ENCODE measurements around the gene S100A8. TPM values are rescaled to one million over a fixed set of nuclear protein-coding genes. Genes with fewer than 3 reads are reported as not detected.

S100A8 gene
- total and polyA plus RNA-seq, 2 donors (not counting 3 experiments of a cell fraction or from before 2014, with no cell fraction given) = not detected

DNA sequence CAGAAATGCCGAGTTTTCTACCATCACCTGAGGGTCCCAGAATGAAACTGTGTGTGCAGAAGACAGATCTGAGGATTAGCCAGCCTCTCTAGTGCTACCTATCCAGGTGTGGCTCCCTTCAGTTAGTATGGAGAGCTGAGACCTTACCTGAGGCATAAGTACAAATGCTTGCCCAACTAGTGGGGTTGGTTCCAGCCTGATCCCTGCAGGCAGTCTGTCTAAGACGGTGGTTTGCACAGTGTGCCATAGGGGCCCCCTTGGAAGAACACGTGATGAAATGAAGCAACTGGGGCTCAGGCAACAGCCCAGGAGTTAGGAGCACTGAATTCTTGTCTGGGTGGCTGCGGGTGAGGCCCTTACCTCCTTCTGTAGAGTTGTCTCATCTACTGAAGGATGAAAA lies 41.1 kb upstream of the S100A8 start:
- no peaks in the 10 kb centered on the region for H3K27me3 ChIP-seq (ENCODE audit: control insufficient read depth in 2 of 2, insufficient read depth in 2 of 2, low read length in 2 of 2)
- FAIRE-seq = no peak
- no peak for DNase-seq (ENCODE audit: low read depth, low spot score)
- no peaks in the 10 kb centered on the region for H3K4me1 ChIP-seq (ENCODE audit: control insufficient read depth, extremely low read depth, insufficient read depth, low read length)
- no peaks in the 10 kb centered on the region for H3K9me1 ChIP-seq (replicated peaks; ENCODE audit: control insufficient read depth, extremely low read depth, insufficient read depth, low read length)
- H3K79me2 ChIP-seq (ENCODE audit: control insufficient read depth, insufficient read depth, low read length) = no peaks in the 10 kb centered on the region
- H2AFZ ChIP-seq (ENCODE audit: low read depth, low read length) = no peak overlapping the region
- H3K36me3 ChIP-seq (ENCODE audit: control insufficient read depth in 2 of 2, extremely low read depth in 1 of 2, insufficient read depth in 2 of 2, low read length in 2 of 2) = no peaks in the 10 kb centered on the region
- TF ChIP-seq EZH2 (IDR thresholded peaks at IDR 0.05; ENCODE audit: borderline replicate concordance, low read depth, low read length, severe bottlenecking) = no peak
- TF ChIP-seq POLR2A (IDR thresholded peaks at IDR 0.05; ENCODE audit: low read depth, low read length) = no peak
- no peak for TF ChIP-seq POLR2AphosphoS5 (IDR thresholded peaks at IDR 0.05; ENCODE audit: insufficient read depth, low read depth, low read length)
- TF ChIP-seq, protein P1, sequence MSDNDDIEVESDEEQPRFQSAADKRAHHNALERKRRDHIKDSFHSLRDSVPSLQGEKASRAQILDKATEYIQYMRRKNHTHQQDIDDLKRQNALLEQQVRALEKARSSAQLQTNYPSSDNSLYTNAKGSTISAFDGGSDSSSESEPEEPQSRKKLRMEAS (IDR thresholded peaks at IDR 0.05; ENCODE audit: insufficient read depth, insufficient read length) = no peak
- no peak overlapping the region for H3K4me3 ChIP-seq (replicated peaks in 1 of 3; ENCODE audit: insufficient read depth in 1 of 3, low read depth in 1 of 3, low read length in 3 of 3)
- H3K4me2 ChIP-seq (ENCODE audit: insufficient read depth, low read length) = no peak overlapping the region
- ChIA-PET POLR2A (no interaction called here), CTCF (no interaction called here)
- intact Hi-C loops (cut with micrococcal nuclease) (no loop called here), dilution Hi-C loops (cut with MboI; ENCODE audit: extremely low pct_ligation_motif_present, low sequenced_read_pairs) (no loop called here)
- H3K9ac ChIP-seq (replicated peaks; ENCODE audit: extremely low read depth, insufficient read depth, low read length) = no peak overlapping the region
- no TSS peak for BruUV-seq (replicated peaks)
- no peaks in the 10 kb centered on the region for H3K9me3 ChIP-seq (replicated peaks; ENCODE audit: control insufficient read depth, insufficient read depth, low read length)
- no peak overlapping the region for H3K27ac ChIP-seq (ENCODE audit: insufficient read depth, low read depth, low read length)
- H4K20me1 ChIP-seq (replicated peaks; ENCODE audit: control insufficient read depth, extremely low read depth, insufficient read depth, low read length) = no peaks in the 10 kb centered on the region

DNA sequence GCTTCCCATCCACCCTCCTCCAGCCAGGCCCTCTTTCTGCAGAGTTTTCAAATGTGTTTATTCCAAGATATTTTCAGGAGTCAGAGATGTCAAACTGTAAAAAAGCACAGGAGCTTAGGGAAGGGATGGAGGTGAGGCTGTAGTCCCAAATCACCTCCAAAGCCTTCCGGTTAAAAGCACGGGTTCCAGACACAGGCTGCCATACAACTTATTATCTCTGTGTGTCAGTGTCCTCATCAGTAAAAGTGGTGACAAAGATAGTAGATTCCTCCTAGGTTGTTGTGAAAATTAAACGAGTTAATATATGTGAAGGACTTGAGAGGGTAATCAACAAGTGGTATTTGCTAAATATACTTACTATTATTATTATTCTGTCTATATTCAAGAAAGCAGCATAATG lies 40.6 kb upstream of the S100A8 start:
- dilution Hi-C loops (cut with MboI; ENCODE audit: extremely low pct_ligation_motif_present, low sequenced_read_pairs) = no loop called here
- intact Hi-C loops (cut with micrococcal nuclease) = no loop called here
- TF ChIP-seq, protein P1 (IDR thresholded peaks at IDR 0.05; ENCODE audit: insufficient read depth, insufficient read length) = no peak
- TF ChIP-seq, protein P2, sequence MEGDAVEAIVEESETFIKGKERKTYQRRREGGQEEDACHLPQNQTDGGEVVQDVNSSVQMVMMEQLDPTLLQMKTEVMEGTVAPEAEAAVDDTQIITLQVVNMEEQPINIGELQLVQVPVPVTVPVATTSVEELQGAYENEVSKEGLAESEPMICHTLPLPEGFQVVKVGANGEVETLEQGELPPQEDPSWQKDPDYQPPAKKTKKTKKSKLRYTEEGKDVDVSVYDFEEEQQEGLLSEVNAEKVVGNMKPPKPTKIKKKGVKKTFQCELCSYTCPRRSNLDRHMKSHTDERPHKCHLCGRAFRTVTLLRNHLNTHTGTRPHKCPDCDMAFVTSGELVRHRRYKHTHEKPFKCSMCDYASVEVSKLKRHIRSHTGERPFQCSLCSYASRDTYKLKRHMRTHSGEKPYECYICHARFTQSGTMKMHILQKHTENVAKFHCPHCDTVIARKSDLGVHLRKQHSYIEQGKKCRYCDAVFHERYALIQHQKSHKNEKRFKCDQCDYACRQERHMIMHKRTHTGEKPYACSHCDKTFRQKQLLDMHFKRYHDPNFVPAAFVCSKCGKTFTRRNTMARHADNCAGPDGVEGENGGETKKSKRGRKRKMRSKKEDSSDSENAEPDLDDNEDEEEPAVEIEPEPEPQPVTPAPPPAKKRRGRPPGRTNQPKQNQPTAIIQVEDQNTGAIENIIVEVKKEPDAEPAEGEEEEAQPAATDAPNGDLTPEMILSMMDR (IDR thresholded peaks at IDR 0.05; ENCODE audit: extremely low read depth in 1 of 2, insufficient read depth in 1 of 2, low read depth in 1 of 2, low read length in 2 of 2) = no peak
- TF ChIP-seq GATA2 (IDR thresholded peaks at IDR 0.05; ENCODE audit: insufficient read depth, insufficient read length, low read depth, low read length) = no peak
- TF ChIP-seq FOS (IDR thresholded peaks at IDR 0.05; ENCODE audit: borderline replicate concordance, insufficient read depth, low read length) = no peak
- TF ChIP-seq POLR2AphosphoS5 (IDR thresholded peaks at IDR 0.05; ENCODE audit: insufficient read depth, low read depth, low read length) = no peak
- TF ChIP-seq POLR2A (IDR thresholded peaks at IDR 0.05; ENCODE audit: low read depth, low read length) = no peak
- no peak for TF ChIP-seq MYC (IDR thresholded peaks at IDR 0.05; ENCODE audit: low read depth, low read length)
- TF ChIP-seq JUN (IDR thresholded peaks at IDR 0.05; ENCODE audit: borderline replicate concordance, insufficient read depth, insufficient read length, low read depth) = no peak
- no peak for TF ChIP-seq EZH2 (IDR thresholded peaks at IDR 0.05; ENCODE audit: borderline replicate concordance, low read depth, low read length, severe bottlenecking)
- Histone ChIP-seq H3K27me3 (ENCODE audit: control insufficient read depth in 2 of 2, insufficient read depth in 2 of 2, low read length in 2 of 2) (no peaks in the 10 kb centered on the region), H4K20me1 (replicated peaks; ENCODE audit: control insufficient read depth, extremely low read depth, insufficient read depth, low read length) (no peaks in the 10 kb centered on the region), H2AFZ (ENCODE audit: low read depth, low read length) (no peak overlapping the region), H3K4me2 (ENCODE audit: insufficient read depth, low read length) (no peak overlapping the region), H3K4me3 (replicated peaks in 1 of 3; ENCODE audit: insufficient read depth in 1 of 3, low read depth in 1 of 3, low read length in 3 of 3) (no peak overlapping the region), H3K9me1 (replicated peaks; ENCODE audit: control insufficient read depth, extremely low read depth, insufficient read depth, low read length) (no peaks in the 10 kb centered on the region), H3K9me3 (replicated peaks; ENCODE audit: control insufficient read depth, insufficient read depth, low read length) (no peaks in the 10 kb centered on the region), H3K27ac (ENCODE audit: insufficient read depth, low read depth, low read length) (no peak overlapping the region), H3K79me2 (ENCODE audit: control insufficient read depth, insufficient read depth, low read length) (no peaks in the 10 kb centered on the region), H3K9ac (replicated peaks; ENCODE audit: extremely low read depth, insufficient read depth, low read length) (no peak overlapping the region), H3K36me3 (ENCODE audit: control insufficient read depth in 2 of 2, extremely low read depth in 1 of 2, insufficient read depth in 2 of 2, low read length in 2 of 2) (no peaks in the 10 kb centered on the region), H3K4me1 (ENCODE audit: control insufficient read depth, extremely low read depth, insufficient read depth, low read length) (no peaks in the 10 kb centered on the region)
- FAIRE-seq (no peak), DNase-seq (ENCODE audit: low read depth, low spot score) (no peak)
- no TSS peak for BruUV-seq (replicated peaks)
- ChIA-PET CTCF (no interaction called here), POLR2A (no interaction called here)

Measured in endothelial cell of umbilical vein (primary cell).